GM19351 (cell line): ENCODE data around the gene PAQR6.
"Not testable (repeated sequence)": the region's sequence is repeated elsewhere in the genome, so short reads cannot be mapped to it uniquely, and the experiment has no call there.

ENCODE experiments used
- ATAC-seq: cut with Tn5 transposase; IDR thresholded peaks from one replicate; pipeline ENCODE4 v1.9.1; 2021; ENCODE audit warnings: mild to moderate bottlenecking, moderate library complexity; ENCODE audit not compliant: unreplicated experiment

PAQR6 gene

GRCh38 chr1:156233426-156234127, 14.3 kb downstream of the PAQR6 start:
- ATAC-seq: no peak

DNA sequence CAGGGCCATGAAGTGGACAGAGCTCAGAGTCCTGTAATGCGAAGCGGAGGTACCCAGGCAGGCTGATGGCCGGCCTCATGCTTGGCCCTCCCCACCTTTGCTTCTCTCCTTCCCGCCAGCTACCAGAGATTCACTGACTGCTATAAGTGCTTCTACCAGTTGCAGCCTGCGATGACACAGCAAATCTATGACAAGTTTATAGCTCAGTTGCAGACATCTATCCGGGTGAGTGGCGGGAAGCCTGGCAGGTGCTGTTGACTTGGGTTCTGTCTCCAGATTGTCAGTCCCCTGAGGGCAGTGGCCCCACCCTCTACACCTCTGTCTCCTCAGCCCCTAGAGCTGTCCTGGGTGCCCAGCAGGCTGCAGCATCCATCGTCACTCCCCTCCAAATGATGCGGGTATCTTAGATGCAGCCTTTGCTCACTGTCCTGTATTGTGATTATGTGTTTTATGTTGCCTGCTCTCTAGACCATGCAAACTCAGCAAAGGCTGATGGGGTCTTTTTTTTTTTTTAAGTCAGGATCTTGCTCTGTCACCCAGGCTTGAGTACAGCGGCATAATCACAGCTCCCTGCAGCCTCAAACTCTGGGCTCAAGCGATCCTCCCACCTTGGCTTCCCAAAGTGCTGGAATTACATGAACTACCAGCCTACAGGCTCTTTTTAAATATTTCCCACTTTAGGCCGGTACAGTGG, 15.5 kb downstream of the PAQR6 start:
- ATAC-seq: no peak

- no peak for ATAC-seq
These were observed 17.4 kb downstream of the PAQR6 start for GRCh38 chr1:156230473-156230837.

GRCh38 chr1:156229809-156230472, 17.9 kb downstream of the PAQR6 start:
- ATAC-seq: no peak

DNA sequence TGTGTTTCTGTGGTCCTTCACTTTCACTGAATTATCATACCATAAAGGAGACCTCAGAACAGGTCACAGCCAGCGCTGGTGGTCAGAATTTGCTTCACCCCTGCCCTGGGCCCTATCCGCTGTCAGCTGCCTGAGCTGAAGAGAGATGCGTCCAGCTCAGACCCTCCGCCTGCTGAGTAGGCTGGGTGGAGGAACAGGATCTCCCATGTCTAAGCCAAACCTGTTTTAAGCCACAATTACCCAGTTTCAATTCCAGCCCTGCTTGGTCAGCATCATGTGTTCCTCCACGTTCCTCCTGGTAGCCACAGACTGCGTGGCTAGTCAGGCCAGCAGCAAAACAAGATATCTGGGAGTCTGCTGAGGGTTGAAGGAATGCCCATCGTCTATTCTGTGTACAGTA, 19.4 kb downstream of the PAQR6 start:
- no peak for ATAC-seq

DNA sequence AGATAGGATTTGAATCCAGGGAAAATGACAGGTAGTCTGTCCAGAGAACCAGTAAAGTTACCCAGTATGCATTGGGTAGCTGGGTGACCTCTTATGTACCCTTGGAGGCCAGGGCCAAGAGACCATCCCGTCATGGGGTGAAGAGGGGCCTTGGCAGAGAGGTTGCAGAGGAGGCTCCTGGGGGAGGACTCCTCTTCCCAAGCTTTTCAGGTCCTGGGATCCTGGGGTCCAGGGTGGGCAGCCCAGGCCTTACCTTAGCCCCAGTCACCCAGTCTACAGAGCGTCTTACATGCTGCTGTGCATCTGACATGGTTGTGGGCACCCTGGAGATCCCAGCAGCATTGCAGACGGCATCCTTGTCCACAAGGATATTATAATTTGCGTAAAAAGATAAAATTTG, 21.1 kb downstream of the PAQR6 start:
- peak; percentile 4 for ATAC-seq

- peak; percentile 71 for ATAC-seq
These were observed 21.7 kb downstream of the PAQR6 start for GRCh38 chr1:156226116-156226538.

DNA sequence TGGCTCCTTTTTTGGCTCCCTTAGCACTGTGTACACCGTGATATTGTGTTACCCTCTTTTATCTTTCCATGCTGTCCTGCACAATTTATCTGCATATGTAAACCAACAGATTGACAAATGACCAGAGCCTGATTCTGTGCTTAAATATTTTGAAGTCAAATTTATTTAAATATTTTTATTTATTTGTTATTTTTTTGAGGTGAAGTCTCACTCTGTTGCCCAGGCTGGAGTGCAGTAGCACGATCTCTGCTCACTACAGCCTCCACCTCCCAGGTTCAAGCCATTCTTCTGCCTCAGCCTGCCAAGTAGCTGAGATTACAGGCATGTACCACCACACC, 22.2 kb downstream of the PAQR6 start:
- no peak for ATAC-seq

DNA sequence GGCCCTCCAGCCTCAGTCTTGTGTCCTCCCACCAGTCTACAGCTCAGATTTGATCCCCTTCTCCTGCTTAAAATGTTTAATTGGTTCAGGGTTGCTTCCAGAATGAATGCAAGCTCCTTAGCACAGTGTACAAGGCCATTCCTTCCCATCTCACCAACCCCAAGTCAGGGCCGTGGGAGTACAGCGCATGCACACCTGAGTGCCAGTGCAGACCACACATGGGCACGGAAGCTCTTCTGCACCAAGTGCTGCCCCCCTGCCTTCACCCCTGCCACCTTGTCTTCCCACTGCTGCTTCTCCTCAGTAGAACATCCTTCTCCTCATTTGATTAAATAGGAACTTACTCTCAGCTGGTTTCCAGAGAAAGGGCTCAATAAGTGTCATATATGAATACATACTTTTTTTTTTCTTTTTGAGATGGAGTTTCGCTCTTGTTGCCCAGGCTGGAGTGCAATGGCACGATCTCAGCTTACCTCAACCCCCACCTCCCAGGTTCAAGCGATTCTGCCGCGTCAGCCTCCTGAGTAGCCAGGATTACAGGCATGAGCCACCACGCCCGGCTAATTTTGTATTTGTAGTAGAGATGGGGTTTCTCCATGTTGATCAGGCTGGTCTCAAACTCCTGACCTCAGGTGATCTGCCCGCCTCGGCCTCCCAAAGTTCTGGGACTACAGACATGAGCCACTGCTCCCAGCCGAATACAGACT, 25.7 kb downstream of the PAQR6 start:
- no peak for ATAC-seq

GRCh38 chr1:156220226-156220625, 27.6 kb downstream of the PAQR6 start:
- ATAC-seq: no peak

DNA sequence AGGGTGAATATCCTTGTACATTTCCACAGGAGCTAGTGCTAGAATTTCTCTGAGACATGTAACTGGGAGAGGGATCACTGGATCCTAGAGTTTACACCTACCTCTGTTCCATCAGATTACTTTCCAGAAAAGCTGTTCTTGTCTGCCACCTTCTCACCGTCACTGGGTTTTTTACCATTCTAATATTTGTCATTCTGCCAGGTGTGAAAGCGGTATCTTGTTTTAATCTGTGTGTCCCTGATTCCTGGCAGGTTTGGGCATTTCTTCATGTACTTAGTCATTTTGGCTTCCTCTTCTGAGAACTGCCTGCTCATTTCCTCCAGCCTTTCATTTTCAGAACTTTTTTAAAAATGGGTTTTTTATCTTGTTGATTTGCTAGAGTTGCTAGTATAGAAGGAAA, 30.0 kb downstream of the PAQR6 start:
- ATAC-seq: no peak

- not testable (repeated sequence) for ATAC-seq
These were observed 31.3 kb downstream of the PAQR6 start for GRCh38 chr1:156216361-156217086.

- ATAC-seq: no peak
These were observed 33.7 kb downstream of the PAQR6 start for GRCh38 chr1:156214024-156214748.

DNA sequence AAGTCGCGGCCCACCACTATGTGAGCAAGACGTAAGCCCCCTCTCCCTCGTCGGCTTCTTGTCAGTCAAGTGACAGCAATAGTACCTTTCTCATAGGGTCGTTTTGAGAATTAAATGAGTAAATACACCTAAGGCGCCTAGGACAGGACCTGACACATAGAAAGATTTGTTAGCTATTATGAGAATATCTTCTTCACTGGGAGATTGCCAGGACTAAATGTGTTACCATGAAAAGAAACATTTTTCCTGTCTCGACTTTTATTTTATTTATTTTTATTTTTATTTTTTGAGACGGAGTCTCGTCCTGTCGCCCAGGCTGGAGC, 34.3 kb downstream of the PAQR6 start:
- no peak for ATAC-seq

DNA sequence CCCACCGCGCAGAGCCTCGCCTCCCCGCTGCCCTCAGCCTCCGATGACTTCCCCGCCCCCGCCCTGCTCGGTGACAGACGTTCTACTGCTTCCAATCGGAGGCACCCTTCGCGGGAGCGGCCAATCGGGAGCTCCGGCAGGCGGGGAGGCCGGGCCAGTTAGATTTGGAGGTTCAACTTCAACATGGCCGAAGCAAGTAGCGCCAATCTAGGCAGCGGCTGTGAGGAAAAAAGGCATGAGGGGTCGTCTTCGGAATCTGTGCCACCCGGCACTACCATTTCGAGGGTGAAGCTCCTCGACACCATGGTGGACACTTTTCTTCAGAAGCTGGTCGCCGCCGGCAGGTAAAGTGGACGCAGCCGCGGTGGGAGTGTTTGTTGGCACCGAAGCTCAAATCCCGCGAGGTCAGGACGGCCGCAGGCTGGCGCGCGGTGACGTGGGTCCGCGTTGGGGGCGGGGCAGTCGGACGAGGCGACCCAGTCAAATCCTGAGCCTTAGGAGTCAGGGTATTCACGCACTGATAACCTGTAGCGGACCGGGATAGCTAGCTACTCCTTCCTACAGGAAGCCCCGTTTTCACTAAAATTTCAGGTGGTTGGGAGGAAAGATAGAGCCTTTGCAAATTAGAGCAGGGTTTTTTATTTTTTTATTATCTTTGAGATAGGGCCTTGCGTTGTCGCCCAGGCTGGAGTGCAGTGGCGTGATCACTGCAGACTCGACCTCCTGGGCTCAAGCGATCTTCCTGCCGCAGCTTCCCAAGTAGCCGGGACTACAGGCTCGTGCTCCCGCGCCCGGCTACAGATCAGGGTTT, 34.8 kb downstream of the PAQR6 start, which contains the start of gene PMF1:
Gene PMF1, plus strand, starts transcription at position 175 of the 811 bp plus-strand sequence. Its CDS starts 9 bp downstream, at position 184.
- ATAC-seq: peak; percentile 93

DNA sequence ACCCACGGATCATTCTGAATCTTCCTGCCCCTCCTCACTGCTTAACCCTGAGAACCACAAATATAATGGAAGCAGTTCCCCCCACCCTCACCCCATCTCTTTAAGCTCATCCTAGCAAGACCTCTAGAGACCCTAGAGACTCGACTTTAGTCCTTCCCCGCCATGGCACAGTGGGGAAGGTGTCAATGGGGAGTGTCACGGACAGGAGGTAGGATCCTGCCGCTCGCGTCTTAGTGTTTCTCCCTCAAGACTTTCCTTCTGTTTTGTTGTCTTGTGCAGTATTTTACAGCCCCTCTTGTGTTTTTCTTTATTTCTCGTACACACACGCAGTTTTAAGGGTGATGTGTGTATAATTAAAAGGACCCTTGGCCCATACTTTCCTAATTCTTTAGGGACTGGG, 35.7 kb downstream of the PAQR6 start:
- ATAC-seq: no peak

DNA sequence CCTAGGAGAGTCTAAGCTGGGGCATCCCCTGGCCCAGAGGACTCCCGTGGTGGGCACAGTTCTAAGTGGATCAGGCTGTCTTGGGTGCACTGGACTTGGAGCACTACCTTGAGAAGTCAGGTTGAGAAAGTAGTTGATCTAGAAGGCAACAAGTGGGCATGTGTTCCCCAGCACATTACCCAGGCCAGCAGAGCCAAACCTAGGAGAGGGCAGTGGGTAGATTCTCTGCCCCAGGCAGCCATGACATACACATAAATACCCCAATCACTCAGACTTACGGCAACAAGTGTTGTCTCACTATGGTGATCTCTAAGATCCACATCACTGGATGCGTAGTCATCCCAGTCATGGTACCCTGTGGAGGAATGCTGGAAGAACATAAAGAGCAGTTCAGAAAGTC, 36.6 kb downstream of the PAQR6 start:
- no peak for ATAC-seq

DNA sequence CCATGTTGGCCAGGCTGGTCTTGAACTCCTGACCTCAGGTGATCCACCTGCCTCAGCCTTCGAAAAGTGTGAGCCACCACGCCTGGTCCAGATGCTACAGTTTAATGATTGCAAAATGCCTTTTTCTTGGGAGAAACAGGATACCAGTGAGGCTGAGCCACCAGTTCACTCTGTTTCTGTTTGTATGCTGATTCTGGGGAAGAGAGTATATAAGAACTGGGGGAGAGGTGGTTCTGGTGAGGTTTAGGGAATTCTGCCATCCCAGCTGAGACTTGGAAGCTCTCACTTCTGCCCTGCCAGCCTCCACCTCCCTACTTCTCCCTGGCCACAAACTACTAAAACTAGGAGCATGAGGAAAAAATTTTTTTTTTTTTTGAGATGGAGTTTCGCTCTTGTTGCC, 43.2 kb downstream of the PAQR6 start:
- no peak for ATAC-seq

DNA sequence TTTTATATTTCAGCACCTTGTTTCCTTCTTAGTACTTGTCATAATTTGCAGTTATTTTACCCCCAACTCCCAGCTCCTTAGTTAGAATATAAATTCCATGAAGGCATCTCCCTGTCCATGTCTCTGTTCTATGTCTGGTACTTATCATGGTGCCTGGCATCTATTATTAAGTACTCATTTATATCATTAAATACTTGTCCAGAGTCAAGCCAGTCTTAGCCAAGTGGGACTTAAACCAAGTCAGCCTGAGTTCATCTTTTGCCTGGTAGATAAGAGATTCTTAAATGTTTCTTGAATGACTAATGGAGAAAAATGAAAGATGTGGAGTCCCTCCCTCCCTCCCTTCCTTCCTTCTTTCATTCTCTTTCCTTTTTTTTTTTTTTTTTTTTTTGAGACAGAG, 44.5 kb downstream of the PAQR6 start:
- no peak for ATAC-seq

- no peak for ATAC-seq
These were observed 47.8 kb downstream of the PAQR6 start for GRCh38 chr1:156200044-156200443.
